ENCODE measurements around the gene ZNF436. TPM values are rescaled to one million over a fixed set of nuclear protein-coding genes. Genes with fewer than 3 reads are reported as not detected.

ZNF436 gene
- total RNA-seq, 4 donors from 2014 or later: 18.9 to 26.6 (median 22.2) TPM

GRCh38 chr1:23368562-23369334 lies 888 bp downstream of the ZNF436 start:
- no peak for TF ChIP-seq CTCF (IDR thresholded peaks at IDR 0.05; ENCODE audit: low read depth)

- TF ChIP-seq CTCF (IDR thresholded peaks at IDR 0.05; ENCODE audit: low read depth): no peak
Measured at GRCh38 chr1:23367791-23368561, 1.7 kb downstream of the ZNF436 start.

GRCh38 chr1:23367451-23367790 lies 2.2 kb downstream of the ZNF436 start:
- no peak for TF ChIP-seq CTCF (IDR thresholded peaks at IDR 0.05; ENCODE audit: low read depth)

GRCh38 chr1:23366598-23366997 lies 3.0 kb downstream of the ZNF436 start:
- TF ChIP-seq CTCF (IDR thresholded peaks at IDR 0.05; ENCODE audit: low read depth): no peak

GRCh38 chr1:23366146-23366545 lies 3.5 kb downstream of the ZNF436 start:
- TF ChIP-seq CTCF (IDR thresholded peaks at IDR 0.05; ENCODE audit: low read depth): no peak

- no peak for TF ChIP-seq CTCF (IDR thresholded peaks at IDR 0.05; ENCODE audit: low read depth)
Measured at GRCh38 chr1:23362218-23362713, 7.4 kb downstream of the ZNF436 start.

- no peak for TF ChIP-seq CTCF (IDR thresholded peaks at IDR 0.05; ENCODE audit: low read depth)
Measured at GRCh38 chr1:23358310-23358875, 11.2 kb downstream of the ZNF436 start.

All from subcutaneous adipose tissue (tissue), 4 donors.